Retina (tissue), 1 donor: ENCODE results near the gene GFER.

Experiments
- DNase-seq: peaks from one replicate; pipeline ENCODE4 v3.0.0-alpha.2; 2016

Gene GFER

DNA sequence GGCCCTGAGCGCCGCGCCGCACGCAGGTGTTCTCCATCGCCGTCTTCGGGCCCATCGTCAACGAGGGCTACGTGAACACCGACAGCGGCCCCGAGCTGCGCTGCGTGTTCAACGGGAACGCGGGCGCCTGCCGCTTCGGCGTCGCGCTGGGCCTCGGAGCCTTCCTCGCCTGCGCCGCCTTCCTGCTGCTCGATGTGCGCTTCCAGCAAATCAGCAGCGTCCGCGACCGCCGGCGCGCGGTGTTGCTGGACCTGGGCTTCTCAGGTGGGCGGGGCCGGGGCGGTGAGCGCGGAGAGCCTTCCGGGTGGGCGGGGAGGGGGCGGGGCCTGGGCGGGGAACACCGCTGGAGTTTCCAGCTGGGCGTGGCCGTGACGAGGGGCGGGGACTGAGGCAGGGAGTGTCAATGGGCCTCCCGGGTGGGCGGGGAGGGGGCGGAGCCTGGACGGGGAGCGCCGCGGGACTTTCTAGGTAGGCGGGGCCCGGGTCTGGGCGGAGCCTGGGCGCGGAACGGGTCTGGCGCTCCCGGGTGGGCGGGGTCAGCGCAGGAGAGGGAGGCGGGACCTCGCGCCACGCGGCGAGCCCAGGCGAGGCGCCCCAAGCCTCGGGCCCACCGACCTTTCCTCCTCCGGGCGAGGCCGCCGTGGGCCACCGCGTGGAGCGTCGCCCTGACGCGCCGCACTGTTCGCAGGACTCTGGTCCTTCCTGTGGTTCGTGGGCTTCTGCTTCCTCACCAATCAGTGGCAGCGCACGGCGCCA is 8.1 kb downstream of the GFER start:
- peak; percentile 83 for DNase-seq

- peak; percentile 26 for DNase-seq
Measured at GRCh38 chr16:1992704-1993317, 8.8 kb downstream of the GFER start.

DNA sequence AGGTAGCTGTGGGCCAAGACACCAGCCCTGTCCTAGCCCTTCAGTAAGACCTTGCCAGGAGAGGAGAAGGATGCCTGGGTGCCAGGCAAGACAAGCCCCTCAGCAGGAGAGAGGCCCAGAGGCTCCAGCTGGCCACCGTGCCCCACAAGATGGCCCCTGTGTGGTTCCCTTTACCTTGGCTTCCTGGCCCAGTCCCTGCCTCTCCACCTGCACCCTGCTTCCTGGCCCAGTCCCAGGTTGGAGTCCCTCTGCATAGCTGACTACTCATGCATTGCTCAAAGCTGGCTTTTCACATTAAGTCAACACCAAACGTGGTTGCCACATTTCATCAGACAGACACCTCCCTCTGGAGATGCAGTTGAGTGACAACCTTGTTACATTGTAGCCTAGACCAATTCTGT is 9.7 kb downstream of the GFER start:
- no peak for DNase-seq

DNA sequence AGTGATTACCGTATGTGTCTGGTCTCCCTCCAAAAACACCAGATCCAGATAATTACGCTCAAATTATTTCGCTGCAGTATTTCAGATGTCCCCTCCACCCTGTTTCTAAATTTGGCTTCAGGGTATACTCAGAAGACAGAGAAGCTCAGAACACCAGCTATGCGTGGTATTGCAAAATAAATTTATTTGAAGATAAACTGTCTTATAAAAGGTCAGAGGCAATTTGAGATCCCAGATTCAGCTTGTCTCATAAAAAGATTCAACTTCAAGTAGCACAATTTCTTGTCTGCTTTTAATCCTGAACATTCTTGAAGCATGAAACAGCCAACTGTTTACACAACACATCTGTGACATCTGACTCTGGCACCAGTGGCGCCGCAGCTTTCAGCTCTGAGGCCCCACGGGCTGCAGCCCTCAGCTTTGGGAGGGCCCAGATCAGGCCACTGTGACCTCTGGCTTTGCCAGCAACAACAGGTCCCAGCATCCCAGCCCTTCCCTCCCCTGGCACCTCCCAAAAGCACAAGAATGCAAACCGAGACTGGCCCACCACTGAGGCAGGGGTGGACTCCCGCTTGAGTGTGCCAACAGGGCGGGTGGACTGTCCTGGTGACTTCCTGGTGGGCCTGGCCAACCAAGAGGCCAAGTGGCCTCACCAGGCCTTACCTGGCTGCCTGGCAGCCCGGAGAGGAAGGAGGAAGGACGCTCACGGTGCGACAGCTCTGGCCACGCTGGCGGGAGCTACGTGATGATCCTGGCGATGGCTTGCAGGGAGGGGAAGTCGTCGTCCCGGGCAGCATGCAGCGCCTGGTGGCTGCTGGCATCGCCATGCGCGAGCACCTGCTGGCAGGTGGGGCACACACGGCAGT is 13.7 kb downstream of the GFER start:
- DNase-seq = no peak

DNA sequence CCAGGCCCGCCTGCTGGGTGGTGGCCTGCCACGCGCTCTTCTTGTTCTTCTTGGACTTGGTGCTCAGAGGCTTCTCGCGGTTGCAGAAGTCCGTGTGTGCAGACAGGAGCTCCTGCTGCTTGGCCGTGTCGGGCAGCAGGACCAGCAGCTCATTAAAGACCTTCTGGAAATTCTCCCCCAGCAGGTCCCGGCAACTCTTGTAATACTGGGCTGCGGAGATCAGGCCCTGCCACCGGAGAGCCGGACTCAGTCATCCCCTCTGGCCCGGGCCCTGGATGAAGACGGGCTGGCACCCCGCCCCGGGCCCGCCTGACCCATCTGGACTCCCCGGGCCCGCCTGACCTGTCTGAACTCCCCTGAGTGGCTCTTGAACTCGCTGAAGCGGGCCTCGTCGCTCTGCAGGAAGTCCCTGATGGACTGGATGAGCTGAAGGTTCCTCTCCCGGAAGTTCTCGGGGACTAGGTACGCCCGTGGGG is 14.4 kb downstream of the GFER start:
- DNase-seq = no peak

DNA sequence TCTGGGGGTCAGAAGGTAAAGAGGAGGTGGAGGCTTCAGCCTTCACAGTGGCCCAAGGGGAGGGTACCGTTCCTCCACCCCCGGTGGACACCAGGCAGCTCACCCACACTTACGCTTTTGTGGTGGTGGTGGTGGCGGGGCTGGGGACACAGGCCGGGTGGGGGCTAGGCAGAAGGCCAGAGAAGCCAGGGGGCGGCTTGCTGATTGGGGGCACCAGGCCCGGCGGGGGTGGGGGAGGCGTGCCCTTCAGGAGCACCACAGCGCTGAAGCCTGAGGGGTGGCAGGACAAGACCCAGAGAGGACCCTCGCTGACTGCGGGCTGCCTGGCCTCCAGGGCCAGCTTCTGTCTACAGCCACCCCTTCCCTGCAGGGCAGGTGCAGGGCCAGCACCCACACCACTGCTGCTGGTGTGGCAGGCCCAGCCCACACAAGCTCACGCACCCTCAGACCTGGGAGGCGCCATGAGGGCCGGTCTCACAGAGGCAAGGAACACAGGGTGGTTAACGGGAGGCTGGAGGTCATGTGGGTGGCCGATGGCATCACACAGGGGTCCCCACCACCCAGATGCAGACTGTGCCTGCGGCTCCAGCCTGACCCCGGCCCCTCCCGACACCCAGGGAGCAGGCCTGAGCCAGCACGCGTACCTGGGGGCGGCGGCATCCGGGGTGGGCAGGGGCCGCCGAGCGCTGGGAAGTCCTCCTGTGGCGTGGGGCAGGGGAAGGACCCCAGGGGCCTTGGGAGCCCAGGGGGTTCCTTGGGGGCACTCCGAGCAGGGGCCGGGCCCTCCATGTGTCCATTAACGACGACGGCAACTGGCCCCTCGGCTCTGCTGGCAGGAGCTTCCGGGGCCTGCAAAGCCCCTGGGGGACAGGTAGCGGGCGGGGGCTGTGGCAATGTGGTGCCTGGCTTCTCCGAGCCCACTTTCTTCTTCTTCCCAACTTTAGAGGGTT is 15.1 kb downstream of the GFER start:
- no peak for DNase-seq

DNA sequence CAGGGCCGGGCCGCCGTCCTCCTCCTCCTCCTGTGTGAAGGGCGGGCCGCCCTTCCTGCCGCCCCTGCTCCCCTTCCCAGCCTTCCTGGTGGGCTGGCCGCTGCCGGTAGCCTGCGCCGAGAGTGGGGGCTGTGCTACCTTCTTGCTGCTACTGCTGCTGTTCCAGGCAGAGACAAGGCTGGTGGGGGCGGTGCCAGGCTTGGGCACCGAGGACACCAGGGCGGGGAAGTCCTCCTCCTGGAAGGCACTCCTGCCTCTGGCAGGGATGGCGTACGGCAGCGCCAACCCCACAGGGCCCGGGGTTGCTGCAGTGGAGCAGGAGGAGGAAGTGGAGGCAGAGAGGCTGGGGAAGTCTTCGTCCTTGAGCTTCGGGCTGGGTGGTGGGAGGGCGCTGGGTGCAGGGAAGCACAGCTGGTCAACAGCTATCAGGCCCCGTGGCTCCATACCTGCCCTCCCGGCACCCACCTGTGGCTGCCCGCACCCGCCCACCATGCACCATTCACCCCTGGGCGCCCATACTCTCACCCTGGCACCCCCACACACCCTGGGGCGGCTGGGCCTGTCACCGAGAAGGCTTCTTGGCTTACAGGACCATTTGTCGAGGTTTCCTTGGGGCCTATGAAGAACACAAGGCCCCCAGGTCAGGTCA is 16.0 kb downstream of the GFER start:
- no peak for DNase-seq

DNA sequence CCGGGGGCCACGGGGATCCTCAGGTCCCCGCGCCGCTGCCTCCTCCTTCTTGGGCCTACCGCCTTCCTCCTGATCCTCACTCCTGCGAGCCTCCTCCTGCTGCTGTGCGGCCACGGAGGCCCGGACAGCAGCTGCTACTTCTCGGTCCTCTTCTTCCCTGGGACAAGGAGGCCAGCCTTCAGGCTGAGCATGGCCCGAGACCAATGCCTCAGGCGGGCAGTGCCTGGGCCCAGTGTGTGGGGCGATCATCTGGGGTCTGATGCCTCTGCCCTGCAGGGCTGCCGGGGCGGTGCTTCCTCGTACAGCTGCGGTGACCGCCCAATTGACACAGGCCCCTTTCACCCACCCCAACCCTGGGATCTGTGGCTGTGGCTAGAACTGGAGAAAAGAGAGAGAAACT is 17.0 kb downstream of the GFER start:
- DNase-seq = no peak

DNA sequence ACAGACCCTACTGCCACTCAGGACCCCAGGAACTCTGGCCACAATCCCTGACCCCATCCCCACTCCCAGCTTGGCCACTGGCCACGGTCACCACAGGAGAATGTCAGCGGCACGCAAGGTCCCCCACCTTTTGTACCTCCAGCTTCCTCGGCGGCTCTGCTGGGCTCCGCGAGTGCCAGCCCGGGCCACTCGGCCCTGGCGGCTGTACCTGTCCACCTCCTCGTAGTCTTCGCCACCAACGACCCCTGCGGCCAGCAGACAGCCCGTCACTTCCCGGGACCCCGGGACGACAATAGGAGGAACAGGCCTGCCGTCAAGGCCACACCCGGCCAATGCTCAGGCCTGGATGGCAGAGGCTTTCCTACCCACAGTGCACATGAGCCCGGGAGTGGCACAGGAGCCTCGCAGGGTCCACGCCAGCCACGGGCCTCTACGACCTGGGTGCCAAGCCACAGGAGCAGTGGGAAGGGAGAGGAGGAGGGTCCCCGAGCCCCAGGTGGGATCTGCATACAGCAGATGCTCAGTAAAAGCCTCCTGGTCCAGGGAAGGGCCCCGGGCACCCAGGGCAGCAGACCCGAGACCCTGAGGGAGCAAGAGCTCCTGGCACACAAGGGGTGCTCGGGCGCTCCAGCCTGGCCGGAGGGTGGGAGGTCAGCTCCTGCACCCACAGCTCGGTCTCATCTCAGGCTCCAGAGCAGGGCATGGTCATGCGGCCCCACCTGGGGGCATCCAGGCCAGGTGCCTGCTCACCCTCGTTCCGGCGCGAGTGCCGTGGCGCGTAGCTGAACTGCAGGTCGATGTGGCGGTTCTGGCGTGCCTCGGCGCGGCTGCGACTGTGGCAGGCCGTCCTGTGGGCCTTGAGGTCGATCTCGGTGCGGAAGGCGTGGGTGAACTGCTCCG is 17.7 kb downstream of the GFER start:
- no peak for DNase-seq

DNA sequence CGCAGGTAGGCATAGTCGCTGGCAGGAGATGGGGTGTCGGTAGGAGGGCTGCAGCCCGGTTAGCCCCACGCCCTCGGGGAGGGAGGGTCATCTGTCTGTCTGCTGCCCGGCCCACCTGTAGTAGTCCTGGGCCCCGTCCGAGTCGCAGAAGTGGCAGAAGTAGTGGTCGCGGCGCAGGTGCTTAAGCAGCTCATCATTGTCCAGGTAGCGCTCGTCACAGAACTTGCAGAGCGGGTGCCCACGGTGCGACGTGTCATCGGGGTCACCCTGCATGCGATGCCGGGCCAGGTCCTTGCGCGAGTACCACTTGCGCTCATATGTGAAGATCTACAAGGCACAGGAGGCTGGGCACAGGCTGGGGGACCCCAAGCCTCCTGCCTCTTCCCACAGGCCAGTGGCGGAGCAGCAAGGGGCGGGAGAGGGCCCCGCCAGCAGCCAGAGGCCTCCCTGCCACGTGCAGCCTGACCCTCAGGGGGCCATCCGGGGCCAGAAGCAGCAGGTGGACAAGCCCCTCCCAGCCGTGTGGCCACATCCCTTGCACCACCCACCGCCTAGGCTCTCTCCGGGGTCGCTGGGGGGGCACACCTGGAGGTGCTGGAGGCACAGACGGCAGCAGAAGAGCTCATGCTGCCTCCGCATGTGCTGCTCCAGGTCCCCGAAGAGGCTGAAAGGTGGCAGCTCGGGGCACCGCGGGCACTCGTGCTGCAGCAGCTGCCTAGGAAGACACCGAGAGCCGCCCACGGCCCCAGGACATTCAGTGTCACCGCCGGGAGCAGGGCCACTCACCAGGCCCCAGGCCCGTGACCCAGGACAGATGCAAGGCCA is 18.6 kb downstream of the GFER start:
- DNase-seq = no peak

DNA sequence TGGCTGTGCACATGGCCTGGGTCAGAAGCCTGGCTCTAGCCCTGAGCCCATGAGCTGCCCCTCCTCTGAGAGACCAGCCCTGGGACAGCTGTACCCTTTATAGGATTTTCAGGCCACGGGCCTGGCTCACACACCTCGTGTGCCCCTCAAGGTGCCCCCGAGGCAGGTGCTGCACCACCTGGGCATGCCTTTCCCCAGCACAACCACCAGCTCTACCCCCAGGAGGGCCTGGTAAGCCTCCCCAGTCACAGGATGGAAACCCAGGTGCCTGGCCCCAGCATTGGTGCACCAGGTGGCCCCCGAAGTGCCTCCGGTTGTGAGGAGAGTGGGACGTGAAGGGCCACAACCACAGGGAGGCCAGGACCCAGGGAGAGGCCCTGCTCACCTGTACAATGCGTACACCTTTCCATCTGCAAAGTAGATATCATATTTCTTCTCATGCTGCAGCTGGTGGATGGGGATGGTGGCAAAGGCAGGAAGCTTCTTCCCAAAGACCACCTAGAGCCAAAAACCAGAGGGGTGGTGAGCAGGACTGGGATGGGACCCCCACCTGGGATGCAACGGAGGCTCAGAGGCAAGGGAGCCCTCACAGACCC is 19.3 kb downstream of the GFER start:
- no peak for DNase-seq

- peak; percentile 92 for DNase-seq
Measured at GRCh38 chr16:2003827-2004641, 20.0 kb downstream of the GFER start.

- DNase-seq = no peak
Measured at GRCh38 chr16:2004795-2005517, 21.0 kb downstream of the GFER start.

- DNase-seq = no peak
Measured at GRCh38 chr16:2005646-2006045, 21.7 kb downstream of the GFER start.

DNA sequence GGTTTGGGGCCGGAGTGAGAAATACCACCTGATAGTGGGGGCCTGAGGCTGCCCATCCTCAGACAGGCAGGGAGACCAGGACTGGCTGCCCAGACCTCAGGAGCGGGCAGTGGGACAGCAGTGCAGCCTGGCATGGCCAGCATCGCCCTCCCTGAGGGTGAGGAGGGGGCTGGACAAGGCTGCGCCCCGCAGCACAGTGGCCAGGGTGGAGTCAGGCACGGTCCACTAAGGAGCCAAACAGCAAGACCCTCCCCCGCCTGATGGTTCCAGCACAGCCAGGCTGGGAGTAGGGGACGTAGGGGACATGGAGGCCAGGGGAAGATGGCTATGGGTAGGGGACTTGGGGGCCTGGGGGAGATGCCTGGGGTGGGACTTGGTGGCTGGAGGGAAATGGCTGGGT is 22.3 kb downstream of the GFER start:
- no peak for DNase-seq

- DNase-seq = no peak
Measured at GRCh38 chr16:2007081-2007836, 23.3 kb downstream of the GFER start.

DNA sequence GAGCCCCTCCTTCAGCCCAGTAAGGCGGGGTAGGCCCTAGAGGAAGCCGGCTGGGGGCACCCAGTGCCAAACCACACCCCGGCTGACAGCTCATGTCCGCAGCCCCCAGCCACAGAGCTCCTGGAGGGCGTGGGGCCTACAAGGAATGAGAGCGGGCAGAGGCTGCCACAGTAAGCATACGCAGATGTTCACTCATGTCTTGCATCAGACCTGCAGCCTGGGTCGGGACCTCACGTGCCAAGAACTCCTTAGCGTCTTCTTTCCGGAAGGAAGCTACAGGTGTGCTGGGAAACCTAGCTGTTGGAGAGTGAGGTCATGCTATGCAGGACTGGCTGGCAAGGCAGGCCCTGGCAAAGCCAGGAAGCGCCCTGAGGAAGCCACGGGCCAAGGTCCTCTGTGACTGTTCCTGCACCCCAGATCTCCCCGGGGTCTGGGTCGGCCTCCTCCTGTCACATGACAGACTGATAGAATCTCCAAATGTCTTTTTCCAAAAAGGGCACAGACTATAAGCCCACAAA is 24.1 kb downstream of the GFER start:
- DNase-seq = no peak
